Peyer's patch (tissue), 4 donors: ENCODE measurements around the gene SLC7A10. TPM values are rescaled to one million over a fixed set of nuclear protein-coding genes. Genes with fewer than 3 reads are reported as not detected.

Source experiments
- DNase-seq, 3 donors: peaks; one replicate each; pipeline ENCODE4 v3.0.0-alpha.2; 2017 to 2019
- H3K27ac ChIP-seq, 4 donors: fragments of 200-600 bp; sonication (generic); one replicate each; pipeline ENCODE4 v1.5.1; 2016 to 2019
- H3K27me3 ChIP-seq, 2 donors: fragments of 200-600 bp; sonication (generic); one replicate each; pipeline ENCODE4 v1.5.1; 2019
- H3K36me3 ChIP-seq, 3 donors: fragments of 200-600 bp; sonication (generic); one replicate each; pipeline ENCODE4 v1.5.1; 2016 to 2019
- H3K4me1 ChIP-seq, 4 donors: fragments of 200-600 bp; sonication (generic); one replicate each; pipeline ENCODE4 v1.5.1; 2016 to 2019
- H3K4me3 ChIP-seq, 4 donors: fragments of 200-600 bp; sonication (generic); 1 replicate in 3 of 4; 2 replicates in 1 of 4; pipeline ENCODE4 v1.5.1; 2016 to 2019; ENCODE audit warnings: mild to moderate bottlenecking in 1 of 4
- H3K9me3 ChIP-seq, 4 donors: fragments of 200-600 bp; sonication (generic); one replicate each; pipeline ENCODE4 v1.5.1; 2016 to 2019; ENCODE audit warnings: mild to moderate bottlenecking in 1 of 4
- CTCF ChIP-seq, 6 experiments: fragments of 450-650 bp in 4 of 6; fragments of 200-600 bp in 2 of 6; sonication (generic) in 1 of 6; IDR thresholded peaks; one replicate each; pipeline ENCODE4 v1.5.1; 2017 to 2019; ENCODE audit warnings: antibody characterized with exemption in 6 of 6, mild to moderate bottlenecking in 3 of 6, moderate library complexity in 1 of 6
- POLR2A ChIP-seq, 2 donors: fragments of 450-650 bp; IDR thresholded peaks; one replicate each; pipeline ENCODE4 v1.5.1; 2017; ENCODE audit warnings: antibody characterized with exemption in 2 of 2, mild to moderate bottlenecking in 2 of 2, moderate library complexity in 2 of 2
- total RNA-seq, 4 donors: library from RNA; depleted of rRNA; stranded (reverse); fragments of >200 nt; gene quantifications; one replicate each; pipeline ENCODE4 v1.1.0, GENCODE V29; 2016

Gene SLC7A10
- total RNA-seq, 4 donors from 2014 or later = not detected

- Histone ChIP-seq H3K4me3 (no peak overlapping the region), H3K9me3 (no peaks in the 10 kb centered on the region), H3K36me3 (no peaks in the 10 kb centered on the region), H3K4me1 (peaks cover 0 to 19% (median 4%) of the 10 kb centered on the region in 4 donors), H3K27me3 (no peaks in the 10 kb centered on the region), H3K27ac (no peak overlapping the region)
- TF ChIP-seq CTCF (IDR thresholded peaks at IDR 0.05) (no peak), POLR2A (IDR thresholded peaks at IDR 0.05) (no peak)
- no peak for DNase-seq
These were observed 45.8 kb upstream of the SLC7A10 start for GRCh38 chr19:33271246-33272021.

GRCh38 chr19:33270769-33271168 is 45.1 kb upstream of the SLC7A10 start:
- Histone ChIP-seq H3K4me1 (peaks cover 0 to 19% (median 4%) of the 10 kb centered on the region in 4 donors), H3K27me3 (no peaks in the 10 kb centered on the region), H3K9me3 (no peaks in the 10 kb centered on the region), H3K36me3 (no peaks in the 10 kb centered on the region), H3K4me3 (no peak overlapping the region), H3K27ac (no peak overlapping the region)
- DNase-seq = no peak
- TF ChIP-seq POLR2A (IDR thresholded peaks at IDR 0.05) (no peak), CTCF (IDR thresholded peaks at IDR 0.05) (no peak)

GRCh38 chr19:33269016-33269415 is 43.4 kb upstream of the SLC7A10 start:
- Histone ChIP-seq H3K27ac (no peak overlapping the region), H3K4me3 (no peak overlapping the region), H3K4me1 (peaks cover 0 to 7% (median 0%) of the 10 kb centered on the region in 4 donors), H3K36me3 (no peaks in the 10 kb centered on the region), H3K9me3 (no peaks in the 10 kb centered on the region), H3K27me3 (no peaks in the 10 kb centered on the region)
- DNase-seq = no peak
- TF ChIP-seq POLR2A (IDR thresholded peaks at IDR 0.05) (no peak), CTCF (IDR thresholded peaks at IDR 0.05) (no peak)

- Histone ChIP-seq H3K4me3 (no peak overlapping the region), H3K27ac (peak overlapping the region in 1 of 4 donors; percentile 35), H3K4me1 (peaks cover 0 to under 1% (median 0%) of the 10 kb centered on the region in 4 donors), H3K27me3 (no peaks in the 10 kb centered on the region), H3K36me3 (no peaks in the 10 kb centered on the region), H3K9me3 (no peaks in the 10 kb centered on the region)
- TF ChIP-seq POLR2A (IDR thresholded peaks at IDR 0.05) (no peak), CTCF (IDR thresholded peaks at IDR 0.05) (no peak)
- DNase-seq = no peak
These were observed 42.7 kb upstream of the SLC7A10 start for GRCh38 chr19:33268162-33268991.

GRCh38 chr19:33267706-33268105 is 42.1 kb upstream of the SLC7A10 start:
- TF ChIP-seq CTCF (IDR thresholded peaks at IDR 0.05) = no peak
- TF ChIP-seq POLR2A (IDR thresholded peaks at IDR 0.05) = no peak
- Histone ChIP-seq H3K9me3 (no peaks in the 10 kb centered on the region), H3K36me3 (no peaks in the 10 kb centered on the region), H3K27me3 (no peaks in the 10 kb centered on the region), H3K4me3 (no peak overlapping the region), H3K4me1 (no peaks in the 10 kb centered on the region), H3K27ac (no peak overlapping the region)
- no peak for DNase-seq
